Heart left ventricle (tissue), 16 donors: ENCODE data around the gene GOLGA2. TPM values are rescaled to one million over a fixed set of nuclear protein-coding genes. Genes with fewer than 3 reads are reported as not detected.

Experiments
- ATAC-seq, 4 donors: fragments of 200-7000 bp; cut with Tn5 transposase; one replicate each; pipeline ENCODE4 v1.9.1; 2020 to 2022; ENCODE audit warnings: moderate library complexity in 4 of 4, mild to moderate bottlenecking in 3 of 4, moderate number of reproducible peaks in 1 of 4
- DNase-seq, 5 donors: peaks; one replicate each; pipeline ENCODE4 v3.0.0-alpha.2; 2020
- H3K27ac ChIP-seq, 12 donors: fragments of 200-600 bp; sonication (generic) in 4 of 12; one replicate each; pipeline versions ENCODE4 v1.5.0 to v1.8.0; 2016 to 2022; ENCODE audit warnings: mild to moderate bottlenecking in 2 of 12
- H3K27me3 ChIP-seq, 9 donors: fragments of 200-600 bp; sonication (generic) in 2 of 9; one replicate each; pipeline versions ENCODE4 v1.5.1 to v1.8.0; 2016 to 2022; ENCODE audit warnings: mild to moderate bottlenecking in 3 of 9
- H3K36me3 ChIP-seq, 9 donors: fragments of 200-600 bp; sonication (generic) in 2 of 9; one replicate each; pipeline versions ENCODE4 v1.5.0 to v1.8.0; 2018 to 2022; ENCODE audit warnings: mild to moderate bottlenecking in 2 of 9
- H3K4me1 ChIP-seq, 12 donors: fragments of 200-600 bp; sonication (generic) in 4 of 12; one replicate each; pipeline versions ENCODE4 v1.5.0 to v1.8.0; 2016 to 2022; ENCODE audit warnings: mild to moderate bottlenecking in 3 of 12
- H3K4me3 ChIP-seq, 12 donors: fragments of 200-600 bp; sonication (generic) in 4 of 12; one replicate each; pipeline versions ENCODE4 v1.5.0 to v1.8.0; 2017 to 2022; ENCODE audit warnings: mild to moderate bottlenecking in 9 of 12, moderate library complexity in 4 of 12
- H3K9me3 ChIP-seq, 12 donors: fragments of 200-600 bp; sonication (generic) in 4 of 12; one replicate each; pipeline versions ENCODE4 v1.5.0 to v1.8.0; 2016 to 2022; ENCODE audit warnings: mild to moderate bottlenecking in 1 of 12
- POLR2A ChIP-seq, 2 donors: fragments of 450-650 bp; IDR thresholded peaks; one replicate each; pipeline ENCODE4 v1.6.1; 2017; ENCODE audit warnings: antibody characterized with exemption in 2 of 2, mild to moderate bottlenecking in 2 of 2, moderate library complexity in 2 of 2
- WGBS, 4 donors: extraction: QIAGEN DNeasy Blood & Tissue Kit in 2 of 4; methylation state at CpG; one replicate each; pipeline versions ENCODE4 v1.1.5 to v1.1.7; 2013 to 2018; 5-methylcytosine and 5-hydroxymethylcytosine counted together
- intact Hi-C, 10 donors: fragments of 100-400 bp; cut with DNase I; formaldehyde crosslinking; loops; one replicate each; pipeline versions ENCODE4 v1.11.1 to v1.14.2; 2022
- polyA plus RNA-seq, 2 donors: library from polyadenylated mRNA; stranded (reverse); fragments of 200-250 nt; gene quantifications; one replicate each; pipeline ENCODE4 v1.2.3, GENCODE V29; 2013
- total RNA-seq, 9 donors: library from RNA; depleted of rRNA in 2 of 9; stranded (reverse); fragments of >200 nt in 2 of 9; fragmentation: NEBNext Ultra II Directional in 3 of 9; extraction: Animal tissue kit (Norgen Biotek cat#: 25700) in 3 of 9; gene quantifications; one replicate each; pipeline versions ENCODE4 v1.1.0 to v1.2.4, GENCODE V29; 2016 to 2023
- TF ChIP-seq, protein P1 (sequence below), 12 donors: fragments of 200-600 bp; sonication (generic) in 4 of 12; IDR thresholded peaks; one replicate each; pipeline versions ENCODE4 v1.5.0 to v1.8.0; 2018 to 2022; ENCODE audit warnings: antibody characterized with exemption in 12 of 12, mild to moderate bottlenecking in 5 of 12
- donor health status: ischemic (EF 13 %, LVEDD 7.1; RV severe dilation, severe dysfunction).
- donor health status: healthy with polysubstance abuse.
- donor health status: DM: no; HTN: yes; CAD: no.
- donor health status: DM: no; HTN: no; CAD: no.
- donor health status: ischemic (EF 25% LVEDD 6.9; RV normal size, moderate dysfunction).
- donor health status: ischemic (EF 25% LVEDD 5.7; RV mildly dilated, moderate dysfunction).
- donor health status: healthy.
- donor health status: DM: yes; HTN: yes; CAD: no.
- donor health status: ischemic (EF 35%, LVEDD 5.7; RV mildly dilated, moderate dysfunction).
- donor health status: nonischemic (EF 11% LVEDD 7.7; RV severe dilation, severe dysfunction).
- donor health status: DM: yes; HTN: yes; CAD: no.
- donor health status: PGD.
- donor health status: ischemic (EF 29% LVEDD 5.4; RV normal size, mild dysfunction).
- donor health status: nonischemic (EF 23%, LVEDD 6.1; RV moderate dilation, normal function).

GOLGA2 gene
- total and polyA plus RNA-seq, 11 donors, result 68.5 to 144 (median 87.4) TPM

- WGBS, 4 donors, result 90 to 94% (median 91%) methylated on average over 24 to 31 of the region's 31 CpGs
- Histone ChIP-seq H3K4me3 (no peak overlapping the region), H3K27me3 (peaks cover 0 to 10% (median 0%) of the 10 kb centered on the region in 9 donors), H3K36me3 (peaks cover 0 to 31% (median 24%) of the 10 kb centered on the region in 9 donors), H3K9me3 (no peaks in the 10 kb centered on the region), H3K27ac (no peak overlapping the region), H3K4me1 (peaks cover 0 to 20% (median 9%) of the 10 kb centered on the region in 12 donors)
- no peak for TF ChIP-seq POLR2A (IDR thresholded peaks at IDR 0.05)
- TF ChIP-seq, protein P1, sequence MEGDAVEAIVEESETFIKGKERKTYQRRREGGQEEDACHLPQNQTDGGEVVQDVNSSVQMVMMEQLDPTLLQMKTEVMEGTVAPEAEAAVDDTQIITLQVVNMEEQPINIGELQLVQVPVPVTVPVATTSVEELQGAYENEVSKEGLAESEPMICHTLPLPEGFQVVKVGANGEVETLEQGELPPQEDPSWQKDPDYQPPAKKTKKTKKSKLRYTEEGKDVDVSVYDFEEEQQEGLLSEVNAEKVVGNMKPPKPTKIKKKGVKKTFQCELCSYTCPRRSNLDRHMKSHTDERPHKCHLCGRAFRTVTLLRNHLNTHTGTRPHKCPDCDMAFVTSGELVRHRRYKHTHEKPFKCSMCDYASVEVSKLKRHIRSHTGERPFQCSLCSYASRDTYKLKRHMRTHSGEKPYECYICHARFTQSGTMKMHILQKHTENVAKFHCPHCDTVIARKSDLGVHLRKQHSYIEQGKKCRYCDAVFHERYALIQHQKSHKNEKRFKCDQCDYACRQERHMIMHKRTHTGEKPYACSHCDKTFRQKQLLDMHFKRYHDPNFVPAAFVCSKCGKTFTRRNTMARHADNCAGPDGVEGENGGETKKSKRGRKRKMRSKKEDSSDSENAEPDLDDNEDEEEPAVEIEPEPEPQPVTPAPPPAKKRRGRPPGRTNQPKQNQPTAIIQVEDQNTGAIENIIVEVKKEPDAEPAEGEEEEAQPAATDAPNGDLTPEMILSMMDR (IDR thresholded peaks at IDR 0.05), result no peak
- intact Hi-C loops, result loop anchor here in 1 of 10 donors (10.0 kb wide), 1 partner anchor 49 kb away; the partner anchor contains the start of gene DNM1
- ATAC-seq (no peak), DNase-seq (no peak)
These were observed 22.4 kb downstream of the GOLGA2 start for GRCh38 chr9:128253140-128253990.

- no peak for ATAC-seq
- Histone ChIP-seq H3K4me3 (no peak overlapping the region), H3K9me3 (no peaks in the 10 kb centered on the region), H3K36me3 (peaks cover 0 to 23% (median 15%) of the 10 kb centered on the region in 9 donors), H3K4me1 (peaks cover 0 to 20% (median 9%) of the 10 kb centered on the region in 12 donors), H3K27me3 (peaks cover 0 to 10% (median 0%) of the 10 kb centered on the region in 9 donors), H3K27ac (no peak overlapping the region)
- intact Hi-C loops, result loop anchor here in 1 of 10 donors (10.0 kb wide), 1 partner anchor 48 kb away; the partner anchor contains the start of gene DNM1
- no peak for TF ChIP-seq POLR2A (IDR thresholded peaks at IDR 0.05)
- TF ChIP-seq, protein P1 (IDR thresholded peaks at IDR 0.05), result no peak
- WGBS, 4 donors, result 90 to 95% (median 93%) methylated on average over 19 to 25 of the region's 25 CpGs
- no peak for DNase-seq
These were observed 23.3 kb downstream of the GOLGA2 start for GRCh38 chr9:128252317-128253139.

DNA sequence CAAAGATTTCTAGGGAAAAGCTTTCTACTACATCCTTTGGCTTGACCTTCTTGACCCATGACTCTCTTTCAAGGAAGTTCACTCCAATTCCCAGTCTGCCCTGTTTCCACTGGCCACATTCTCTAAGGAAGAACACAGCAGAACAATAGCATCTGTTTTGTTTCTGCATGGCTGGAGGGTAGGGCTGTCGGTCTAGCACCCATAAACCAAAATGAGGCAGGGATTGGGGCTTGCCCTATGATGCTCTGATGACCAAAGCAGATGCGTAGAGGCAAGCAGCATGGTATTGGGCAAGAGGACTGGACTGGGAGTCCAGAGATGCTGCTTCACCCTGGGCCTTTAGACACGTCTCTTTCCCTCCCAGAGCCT is 24.1 kb downstream of the GOLGA2 start:
- Histone ChIP-seq H3K36me3 (peaks cover 0 to 15% (median 7%) of the 10 kb centered on the region in 9 donors), H3K4me3 (no peak overlapping the region), H3K27ac (no peak overlapping the region), H3K9me3 (no peaks in the 10 kb centered on the region), H3K27me3 (peaks cover 0 to 10% (median 0%) of the 10 kb centered on the region in 9 donors), H3K4me1 (peaks cover 0 to 20% (median 9%) of the 10 kb centered on the region in 12 donors)
- no peak for ATAC-seq
- 66 to 88% (median 75%) methylated on average over 3 of the region's 3 CpGs for WGBS, 4 donors
- no peak for DNase-seq
- TF ChIP-seq, protein P1 (IDR thresholded peaks at IDR 0.05), result no peak
- no peak for TF ChIP-seq POLR2A (IDR thresholded peaks at IDR 0.05)
- intact Hi-C loops, result loop anchor here in 1 of 10 donors (10.0 kb wide), 1 partner anchor 47 kb away; the partner anchor contains the start of gene DNM1
